ENCODE results near the gene ZG16B.

Gene ZG16B

GRCh38 chr16:2799205-2799858 lies 30.8 kb upstream of the ZG16B start:
- Histone ChIP-seq H3K36me3 (no peaks in the 10 kb centered on the region), H3K9me3 (peaks cover 0 to 9% (median 5%) of the 10 kb centered on the region in 3 donors), H3K27ac (no peak overlapping the region), H3K4me3 (no peak overlapping the region), H3K27me3 (peaks cover 0 to 26% of the 10 kb centered on the region in 2 donors), H3K4me1 (no peaks in the 10 kb centered on the region)
- TF ChIP-seq CTCF (IDR thresholded peaks at IDR 0.05), result no peak
- intact Hi-C loops (cut with DNase I; ENCODE audit: low total_unique reads), result no loop called here
- DNase-seq, result no peak

GRCh38 chr16:2799859-2800226 lies 30.3 kb upstream of the ZG16B start:
- Histone ChIP-seq H3K4me1 (no peaks in the 10 kb centered on the region), H3K27me3 (peaks cover 0 to 26% of the 10 kb centered on the region in 2 donors), H3K36me3 (no peaks in the 10 kb centered on the region), H3K4me3 (no peak overlapping the region), H3K9me3 (peaks cover 0 to 14% (median 10%) of the 10 kb centered on the region in 3 donors), H3K27ac (no peak overlapping the region)
- DNase-seq, result no peak
- TF ChIP-seq CTCF (IDR thresholded peaks at IDR 0.05), result no peak
- intact Hi-C loops (cut with DNase I; ENCODE audit: low total_unique reads), result no loop called here

- Histone ChIP-seq H3K27me3 (peaks cover 0 to 44% of the 10 kb centered on the region in 2 donors), H3K4me1 (no peaks in the 10 kb centered on the region), H3K27ac (no peak overlapping the region), H3K9me3 (peaks cover 0 to 18% (median 13%) of the 10 kb centered on the region in 3 donors), H3K4me3 (no peak overlapping the region), H3K36me3 (no peaks in the 10 kb centered on the region)
- no peak for TF ChIP-seq CTCF (IDR thresholded peaks at IDR 0.05)
- intact Hi-C loops (cut with DNase I; ENCODE audit: low total_unique reads), result no loop called here
- no peak for DNase-seq
Observed at GRCh38 chr16:2803545-2804195, 26.4 kb upstream of the ZG16B start.

GRCh38 chr16:2804728-2805127 lies 25.4 kb upstream of the ZG16B start:
- H3K27me3 ChIP-seq, result peaks cover 0 to 34% of the 10 kb centered on the region in 2 donors
- H3K4me3 ChIP-seq, result no peak overlapping the region
- no peak for TF ChIP-seq CTCF (IDR thresholded peaks at IDR 0.05)
- DNase-seq, result no peak
- no peak overlapping the region for H3K27ac ChIP-seq
- no peaks in the 10 kb centered on the region for H3K4me1 ChIP-seq
- peaks cover 0 to 18% (median 13%) of the 10 kb centered on the region in 3 donors for H3K9me3 ChIP-seq
- intact Hi-C loops (cut with DNase I; ENCODE audit: low total_unique reads), result no loop called here
- no peaks in the 10 kb centered on the region for H3K36me3 ChIP-seq

GRCh38 chr16:2806286-2806685 lies 23.8 kb upstream of the ZG16B start:
- no peak overlapping the region for H3K27ac ChIP-seq
- no peak for TF ChIP-seq CTCF (IDR thresholded peaks at IDR 0.05)
- intact Hi-C loops (cut with DNase I; ENCODE audit: low total_unique reads), result no loop called here
- DNase-seq, result no peak
- H3K9me3 ChIP-seq, result peaks cover 0 to 18% (median 13%) of the 10 kb centered on the region in 3 donors
- H3K36me3 ChIP-seq, result no peaks in the 10 kb centered on the region
- H3K4me3 ChIP-seq, result no peak overlapping the region
- no peaks in the 10 kb centered on the region for H3K4me1 ChIP-seq
- peaks cover 0 to 46% of the 10 kb centered on the region in 2 donors for H3K27me3 ChIP-seq
